ENCODE data around the gene GGCX.

The GGCX gene

DNA sequence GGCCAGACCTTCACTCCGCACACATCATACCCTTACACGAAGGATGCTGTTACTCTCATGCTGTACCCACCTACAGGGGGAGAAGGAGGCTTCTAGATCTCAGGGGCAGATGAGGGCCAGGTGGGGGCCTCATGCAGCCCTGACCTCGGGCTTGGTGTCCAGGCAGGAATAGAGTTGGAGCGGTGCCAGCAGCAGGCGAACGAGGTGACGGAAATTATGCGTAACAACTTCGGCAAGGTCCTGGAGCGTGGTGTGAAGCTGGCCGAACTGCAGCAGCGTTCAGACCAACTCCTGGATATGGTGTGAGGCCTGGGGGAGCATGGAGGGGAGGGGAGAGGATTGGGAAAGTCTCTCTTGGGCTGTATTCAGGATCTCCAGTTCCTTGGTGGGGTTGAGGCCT, 30.3 kb upstream of the GGCX start:
- DNase-seq (ENCODE audit: insufficient read length, low spot score) (no peak), FAIRE-seq (no peak)
- TF ChIP-seq, protein P1, sequence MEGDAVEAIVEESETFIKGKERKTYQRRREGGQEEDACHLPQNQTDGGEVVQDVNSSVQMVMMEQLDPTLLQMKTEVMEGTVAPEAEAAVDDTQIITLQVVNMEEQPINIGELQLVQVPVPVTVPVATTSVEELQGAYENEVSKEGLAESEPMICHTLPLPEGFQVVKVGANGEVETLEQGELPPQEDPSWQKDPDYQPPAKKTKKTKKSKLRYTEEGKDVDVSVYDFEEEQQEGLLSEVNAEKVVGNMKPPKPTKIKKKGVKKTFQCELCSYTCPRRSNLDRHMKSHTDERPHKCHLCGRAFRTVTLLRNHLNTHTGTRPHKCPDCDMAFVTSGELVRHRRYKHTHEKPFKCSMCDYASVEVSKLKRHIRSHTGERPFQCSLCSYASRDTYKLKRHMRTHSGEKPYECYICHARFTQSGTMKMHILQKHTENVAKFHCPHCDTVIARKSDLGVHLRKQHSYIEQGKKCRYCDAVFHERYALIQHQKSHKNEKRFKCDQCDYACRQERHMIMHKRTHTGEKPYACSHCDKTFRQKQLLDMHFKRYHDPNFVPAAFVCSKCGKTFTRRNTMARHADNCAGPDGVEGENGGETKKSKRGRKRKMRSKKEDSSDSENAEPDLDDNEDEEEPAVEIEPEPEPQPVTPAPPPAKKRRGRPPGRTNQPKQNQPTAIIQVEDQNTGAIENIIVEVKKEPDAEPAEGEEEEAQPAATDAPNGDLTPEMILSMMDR (IDR thresholded peaks at IDR 0.05; ENCODE audit: insufficient read depth, missing control alignments) = no peak

- DNase-seq (ENCODE audit: insufficient read length, low spot score) = no peak
- TF ChIP-seq, protein P1 (IDR thresholded peaks at IDR 0.05; ENCODE audit: insufficient read depth, missing control alignments) = no peak
- no peak for FAIRE-seq
Measured at GRCh38 chr2:85590950-85591349, 29.7 kb upstream of the GGCX start.

DNA sequence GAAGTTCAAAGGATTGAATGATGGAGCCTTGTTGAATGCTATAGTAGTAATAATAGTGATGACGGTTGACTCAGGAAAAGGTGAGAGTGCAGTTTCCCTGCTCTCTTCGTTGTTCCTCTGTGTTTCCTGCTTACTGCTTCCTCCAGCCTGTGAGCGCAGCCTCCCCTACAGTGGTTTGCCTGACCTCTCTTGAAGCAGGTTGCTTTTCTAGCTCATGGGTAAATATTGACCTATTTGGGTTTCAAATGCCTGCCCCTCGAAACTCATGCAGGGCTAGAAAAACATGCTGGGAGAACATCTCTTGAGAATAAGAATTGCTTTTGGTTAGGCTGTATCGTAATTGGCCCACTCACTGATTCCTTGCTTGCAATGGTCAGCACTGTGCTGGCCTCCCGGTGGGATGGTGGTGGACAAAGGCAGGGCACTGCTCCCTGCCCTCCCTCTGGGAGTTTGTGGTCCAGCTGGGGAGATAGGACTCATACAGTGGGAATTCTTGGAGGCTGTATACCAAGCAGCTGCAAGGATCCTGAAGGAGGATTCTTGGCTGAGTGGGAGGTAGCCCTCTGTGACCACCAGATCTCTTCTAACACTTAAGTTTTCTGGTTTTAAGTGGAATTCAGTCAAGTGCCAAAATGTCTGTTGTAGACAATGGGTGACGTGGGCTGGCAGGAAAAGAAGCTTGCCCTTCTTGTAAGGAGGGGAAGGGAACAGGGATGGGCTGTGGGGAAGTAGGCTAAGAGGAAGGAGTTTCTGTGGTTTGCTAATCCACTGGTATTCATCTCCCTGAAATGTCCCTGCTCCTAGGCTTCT, 28.9 kb upstream of the GGCX start:
- TF ChIP-seq, protein P1 (IDR thresholded peaks at IDR 0.05; ENCODE audit: insufficient read depth, missing control alignments) = no peak
- DNase-seq (ENCODE audit: insufficient read length, low spot score) = no peak
- FAIRE-seq = no peak

GRCh38 chr2:85589181-85589580, 27.9 kb upstream of the GGCX start:
- no peak for DNase-seq (ENCODE audit: insufficient read length, low spot score)
- TF ChIP-seq, protein P1 (IDR thresholded peaks at IDR 0.05; ENCODE audit: insufficient read depth, missing control alignments) = no peak
- FAIRE-seq = no peak

DNA sequence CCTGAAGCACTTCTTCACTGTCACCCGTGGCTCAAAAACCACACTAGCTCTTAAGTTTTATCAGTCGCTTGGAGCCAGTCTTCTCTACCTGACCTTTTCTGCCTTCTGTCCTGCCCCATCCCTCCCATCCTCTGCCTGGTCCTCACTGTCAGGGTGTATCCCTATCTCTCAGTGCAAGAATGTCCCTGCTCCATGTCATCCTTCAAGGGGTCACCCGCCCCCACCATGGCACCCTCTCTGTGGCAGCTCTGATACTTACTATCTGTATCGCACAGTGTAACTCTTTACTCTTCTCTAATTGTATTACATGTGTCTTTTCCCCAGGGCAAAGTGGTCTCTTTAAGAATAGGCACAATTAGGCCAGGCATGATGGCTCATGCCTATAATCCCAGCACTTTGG, 27.4 kb upstream of the GGCX start:
- FAIRE-seq (no peak), DNase-seq (ENCODE audit: insufficient read length, low spot score) (no peak)
- TF ChIP-seq, protein P1 (IDR thresholded peaks at IDR 0.05; ENCODE audit: insufficient read depth, missing control alignments) = no peak

DNA sequence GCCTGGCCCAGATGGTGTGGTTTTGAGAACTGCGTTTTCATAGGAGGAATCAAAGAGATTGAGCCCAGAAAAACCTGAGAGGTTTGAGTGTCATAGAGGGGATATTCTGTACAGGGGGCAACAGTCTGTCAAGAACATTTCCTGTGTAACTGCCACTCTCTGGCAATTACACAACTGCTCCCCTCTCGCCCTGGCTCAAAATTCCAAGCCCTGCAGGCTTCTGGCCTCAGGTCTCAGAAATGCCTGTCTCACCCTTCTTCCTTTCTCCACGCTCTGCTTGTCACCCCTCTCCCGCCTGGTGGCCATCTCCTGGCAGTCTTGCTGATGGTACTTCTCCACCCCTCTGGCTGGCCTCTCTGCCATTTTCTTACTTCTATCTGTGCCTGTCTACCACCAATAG, 26.9 kb upstream of the GGCX start:
- TF ChIP-seq, protein P1 (IDR thresholded peaks at IDR 0.05; ENCODE audit: insufficient read depth, missing control alignments) = no peak
- FAIRE-seq (no peak), DNase-seq (ENCODE audit: insufficient read length, low spot score) (no peak)

DNA sequence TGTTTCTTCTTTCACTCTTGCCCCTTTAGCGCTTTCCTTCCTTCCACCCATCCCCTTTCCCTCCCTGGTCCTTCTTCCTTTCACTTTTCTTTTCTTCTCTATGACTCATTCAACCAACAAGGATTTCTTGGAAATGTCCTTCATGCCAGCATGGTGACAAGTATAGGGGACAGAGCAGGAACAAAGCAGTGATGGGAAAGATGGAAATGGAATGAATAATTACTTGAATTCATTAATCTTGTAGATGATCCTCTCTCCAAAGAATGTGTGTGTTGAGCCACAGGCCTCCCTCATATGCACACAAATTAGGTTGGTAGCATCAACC, 24.4 kb upstream of the GGCX start:
- no peak for FAIRE-seq
- TF ChIP-seq, protein P1 (IDR thresholded peaks at IDR 0.05; ENCODE audit: insufficient read depth, missing control alignments) = no peak
- DNase-seq (ENCODE audit: insufficient read length, low spot score) = no peak

Measured in D721Med (cell line).